K562 (cell line): ENCODE measurements around the gene SHROOM3. TPM values are rescaled to one million over a fixed set of nuclear protein-coding genes. Genes with fewer than 3 reads are reported as not detected.

Experiments used
- ATAC-seq: fragments of 200-7000 bp; cut with Tn5 transposase; 3 replicates; pipeline ENCODE4 v1.9.1; 2020; ENCODE audit warnings: moderate library complexity
- BruUV-seq: library from RNA; stranded (reverse); fragments of 400-500 nt; replicated peaks from 2 replicates; lab custom pipeline; 2021; lab: Mats Ljungman, UMichigan
- CTCF ChIA-PET: fragments of 300-600 bp; formaldehyde crosslinking; extraction: SDS; loops from one replicate; lab custom pipeline; 2021; ENCODE audit warnings: low intra/inter-chr PET ratio; lab: Yijun Ruan, JAX
- POLR2A ChIA-PET: fragments of 300-600, 350-650 bp; sonication (Branson Sonifier 250); formaldehyde crosslinking; extraction: SDS; loops from one replicate; lab custom pipeline; 2021; ENCODE audit warnings: antibody characterized with exemption, inconsistent platforms; lab: Yijun Ruan, JAX
- DNase-seq, 4 experiments: peaks; one replicate each; pipeline versions ENCODE4 v3.0.0 to v3.0.0-alpha.2; 2011 to 2018; ENCODE audit warnings: low spot score in 3 of 4, mixed read lengths in 3 of 4; ENCODE audit errors: extremely low read depth in 1 of 4
- FAIRE-seq: peaks from 2 replicates; lab custom pipeline; 2011; peaks lifted over from hg19 to GRCh38; lab: Jason Lieb, UNC
- H2AFZ ChIP-seq: 2 replicates; pipeline ENCODE4 v1.6.0; 2011; ENCODE audit warnings: low read depth, low read length, control low read depth, inconsistent platforms
- H3K27ac ChIP-seq: fragments of 200-600 bp; 3 replicates; pipeline ENCODE4 v1.8.0; 2011; ENCODE audit warnings: low read depth, mild to moderate bottlenecking, control low read depth, inconsistent platforms, low read length, moderate library complexity, mixed read lengths; ENCODE audit errors: extremely low read depth
- H3K27me3 ChIP-seq, 2 experiments: fragments of 300-600 bp in 1 of 2; 2 replicates in 1 of 2; 3 replicates in 1 of 2; pipeline versions ENCODE4 v1.6.0 to v1.8.0; 2011; ENCODE audit warnings: inconsistent platforms in 2 of 2, low read length in 2 of 2, mild to moderate bottlenecking in 1 of 2, mixed read lengths in 1 of 2, moderate library complexity in 1 of 2; ENCODE audit not compliant: control insufficient read depth in 2 of 2, insufficient read depth in 2 of 2
- H3K36me3 ChIP-seq: fragments of 300-600 bp; 3 replicates; pipeline ENCODE4 v1.8.0; 2011; ENCODE audit warnings: mild to moderate bottlenecking, low read length, inconsistent platforms; ENCODE audit not compliant: control insufficient read depth, insufficient read depth
- H3K4me1 ChIP-seq, 2 experiments: fragments of 200-600 bp in 1 of 2; replicated peaks in 1 of 2; 2 replicates in 1 of 2; 3 replicates in 1 of 2; pipeline versions ENCODE4 v1.5.1 to v1.8.0; 2011; ENCODE audit warnings: inconsistent platforms in 2 of 2, low read length in 2 of 2, mild to moderate bottlenecking in 1 of 2, mixed read lengths in 1 of 2, moderate library complexity in 1 of 2; ENCODE audit not compliant: control insufficient read depth in 2 of 2, insufficient read depth in 2 of 2
- H3K4me2 ChIP-seq: 2 replicates; pipeline ENCODE4 v1.6.1; 2011; ENCODE audit warnings: low read length, control low read depth, inconsistent platforms, mixed read lengths; ENCODE audit not compliant: insufficient read depth
- H3K4me3 ChIP-seq: fragments of 200-600 bp; sonication (generic), shearing (Covaris generic); 2 replicates; pipeline ENCODE4 v1.5.1; 2016; ENCODE audit warnings: control low read depth, inconsistent platforms
- H3K79me2 ChIP-seq: fragments of 200-600 bp; 3 replicates; pipeline ENCODE4 v1.8.0; 2011; ENCODE audit warnings: low read length, inconsistent platforms; ENCODE audit not compliant: control insufficient read depth, insufficient read depth
- H3K9ac ChIP-seq, 2 experiments: 2 replicates each; pipeline versions ENCODE4 v1.6.0 to v1.6.1; 2011; ENCODE audit warnings: low read depth in 2 of 2, low read length in 2 of 2, control low read depth in 1 of 2, inconsistent platforms in 1 of 2, mild to moderate bottlenecking in 1 of 2, mixed read lengths in 1 of 2; ENCODE audit not compliant: insufficient read depth in 1 of 2
- H3K9me1 ChIP-seq: one replicate; pipeline ENCODE4 v1.6.0; 2011; ENCODE audit warnings: inconsistent platforms, mild to moderate bottlenecking, low read length, moderate library complexity; ENCODE audit not compliant: control insufficient read depth, insufficient read depth
- H3K9me3 ChIP-seq: replicated peaks from 2 replicates; pipeline ENCODE4 v1.5.1; 2011; ENCODE audit warnings: low read depth, low read length, inconsistent platforms; ENCODE audit not compliant: control insufficient read depth, insufficient read depth
- H4K20me1 ChIP-seq: replicated peaks from 2 replicates; pipeline ENCODE4 v1.6.1; 2011; ENCODE audit warnings: low read length, inconsistent platforms, mixed read lengths; ENCODE audit not compliant: control insufficient read depth, insufficient read depth
- KAT7 ChIP-seq: sonication (generic); formaldehyde crosslinking; IDR thresholded peaks from 2 replicates; pipeline ENCODE4 v1.8.0; 2022; ENCODE audit warnings: missing genetic modification reagents, mild to moderate bottlenecking, borderline replicate concordance
- KAT8 ChIP-seq: fragments of 450-650 bp; IDR thresholded peaks from 2 replicates; pipeline ENCODE4 v1.6.1; 2016; ENCODE audit warnings: low read depth, mild to moderate bottlenecking
- MCM3 ChIP-seq: fragments of 450-650 bp; IDR thresholded peaks from 2 replicates; pipeline ENCODE4 v1.6.1; 2016
- NCOA2 ChIP-seq, 2 experiments: fragments of 450-650 bp; IDR thresholded peaks; 2 replicates each; pipeline ENCODE4 v1.6.1; 2018; ENCODE audit warnings: mild to moderate bottlenecking in 2 of 2, moderate library complexity in 1 of 2; ENCODE audit not compliant: partially characterized antibody in 2 of 2
- POLR2G ChIP-seq: fragments of 200-400 bp; formaldehyde crosslinking; IDR thresholded peaks from 2 replicates; pipeline ENCODE4 v1.6.1; 2017; ENCODE audit warnings: low read depth, mild to moderate bottlenecking, antibody characterized with exemption, low read length, moderate library complexity
- POLR2H ChIP-seq: IDR thresholded peaks from 2 replicates; pipeline ENCODE4 v1.6.1; 2016; ENCODE audit warnings: missing genetic modification characterization, low read depth, mild to moderate bottlenecking, control low read depth, missing compliant biosample characterization, moderate library complexity
- SRSF9 ChIP-seq: fragments of 200-400 bp; formaldehyde crosslinking; IDR thresholded peaks from 2 replicates; pipeline ENCODE4 v1.6.1; 2017; ENCODE audit warnings: low read depth, low read length, borderline replicate concordance
- ZNF232 ChIP-seq: sonication (generic); formaldehyde crosslinking; IDR thresholded peaks from 2 replicates; pipeline ENCODE4 v1.8.0; 2022; ENCODE audit warnings: mild to moderate bottlenecking, missing genetic modification reagents
- WGBS: fragments of 100-300 bp; shearing (Covaris generic); methylation state at CpG from one replicate; pipeline ENCODE4 v1.1.6; 2016; ENCODE audit warnings: low coverage, mixed read lengths; ENCODE audit not compliant: insufficient coverage; ENCODE audit errors: missing lambda C conversion rate; 5-methylcytosine and 5-hydroxymethylcytosine counted together
- in situ Hi-C: fragments of 300-500 bp; cut with MboI; formaldehyde crosslinking; loops from 4 replicates; pipeline ENCODE4 v1.15.0; 2018; ENCODE audit warnings: inconsistent platforms, mixed read lengths
- intact Hi-C: fragments of 100-400 bp; cut with micrococcal nuclease; formaldehyde crosslinking; loops from 2 replicates; pipeline ENCODE4 v1.14.2; 2022
- polyA plus RNA-seq, 8 experiments: library from polyadenylated mRNA; depleted of rRNA in 4 of 8; stranded (reverse) in 5 of 8; unstranded in 3 of 8; fragments of >200 nt; fragmentation: Nextera tagmentation in 2 of 8; fragmentation: Illumina TruSeq in 1 of 8; extraction: Ambion mirVana in 2 of 8; extraction: Trizol in 1 of 8; gene quantifications; 2 replicates each; pipeline versions ENCODE4 v1.2.1 to v1.2.3, GENCODE V29; 2011 to 2014; ENCODE audit warnings: inconsistent platforms in 1 of 8, missing spikeins in 1 of 8
- total RNA-seq, 7 experiments: library from RNA; depleted of rRNA in 6 of 7; stranded (reverse); fragments of >200 nt in 6 of 7; fragmentation: Illumina TruSeq in 2 of 7; extraction: Trizol in 2 of 7; gene quantifications; 2 replicates each; pipeline versions ENCODE4 v1.2.1 to v1.2.3, GENCODE V29; 2011 to 2021; ENCODE audit warnings: low replicate concordance in 1 of 7
- TF ChIP-seq, protein P1 (sequence below): fragments of 250-450 bp; sonication (Bioruptor Pico); IDR thresholded peaks from 2 replicates; pipeline ENCODE4 v1.9.0; 2021; ENCODE audit warnings: mild to moderate bottlenecking
- TF ChIP-seq, protein P2 (sequence below): fragments of 450-650 bp; IDR thresholded peaks from 2 replicates; pipeline ENCODE4 v1.6.1; 2016; ENCODE audit warnings: borderline replicate concordance

Gene SHROOM3
- total and polyA plus RNA-seq, 9 of the 15 experiments (the other 6 are each of a cell fraction or from before 2014, with no cell fraction given) = 0.01 to 0.07 TPM; not detected in 7

DNA sequence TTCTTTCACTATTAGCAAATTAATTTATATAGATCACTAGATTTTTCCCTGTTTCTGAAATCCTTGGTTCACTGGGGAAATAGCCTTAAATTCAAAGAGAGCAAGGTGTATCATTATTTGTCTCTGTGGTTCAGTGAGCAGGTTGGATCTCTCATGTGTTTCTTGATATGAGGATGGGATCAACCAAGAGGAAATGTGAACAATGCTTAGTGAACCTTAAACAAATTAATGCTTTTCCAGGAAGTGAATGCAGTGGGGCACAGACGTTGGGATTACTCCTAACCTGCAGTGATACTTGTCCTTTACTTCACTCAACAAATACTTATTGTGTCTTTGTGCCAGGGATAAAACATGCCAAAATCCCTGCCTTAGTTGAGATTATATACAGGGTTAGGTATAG is 193.2 kb downstream of the SHROOM3 start:
- Histone ChIP-seq H3K4me1 (no peaks in the 10 kb centered on the region), H3K79me2 (no peaks in the 10 kb centered on the region), H3K27me3 (peaks cover 4% of the 10 kb centered on the region in 2 experiments; a peak in 3 of 5 replicates), H3K9ac (no peak overlapping the region), H3K4me3 (no peak overlapping the region), H2AFZ (no peak overlapping the region), H3K9me1 (no peaks in the 10 kb centered on the region), H3K36me3 (no peaks in the 10 kb centered on the region), H3K27ac (no peak overlapping the region), H4K20me1 (no peaks in the 10 kb centered on the region), H3K9me3 (no peaks in the 10 kb centered on the region), H3K4me2 (no peak overlapping the region)
- ATAC-seq (no peak), FAIRE-seq (no peak), DNase-seq (no peak)
- WGBS = 0% methylated on average over 1 of the region's 1 CpG
- BruUV-seq = no TSS peak
- POLR2A ChIA-PET = no interaction called here
- in situ Hi-C loops = no loop called here
- intact Hi-C loops = no loop called here
- CTCF ChIA-PET = interaction anchor here (0.5 kb wide), 1 partner anchor 121 kb away, joined by 5 read pairs; no protein-coding TSS in a partner anchor
- TF ChIP-seq POLR2G (no peak), SRSF9 (no peak), ZNF232 (CRISPR knock-in tag) (no peak), KAT8 (no peak)
- TF ChIP-seq, protein P1, sequence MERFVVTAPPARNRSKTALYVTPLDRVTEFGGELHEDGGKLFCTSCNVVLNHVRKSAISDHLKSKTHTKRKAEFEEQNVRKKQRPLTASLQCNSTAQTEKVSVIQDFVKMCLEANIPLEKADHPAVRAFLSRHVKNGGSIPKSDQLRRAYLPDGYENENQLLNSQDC (CRISPR knock-in tag) = no peak

DNA sequence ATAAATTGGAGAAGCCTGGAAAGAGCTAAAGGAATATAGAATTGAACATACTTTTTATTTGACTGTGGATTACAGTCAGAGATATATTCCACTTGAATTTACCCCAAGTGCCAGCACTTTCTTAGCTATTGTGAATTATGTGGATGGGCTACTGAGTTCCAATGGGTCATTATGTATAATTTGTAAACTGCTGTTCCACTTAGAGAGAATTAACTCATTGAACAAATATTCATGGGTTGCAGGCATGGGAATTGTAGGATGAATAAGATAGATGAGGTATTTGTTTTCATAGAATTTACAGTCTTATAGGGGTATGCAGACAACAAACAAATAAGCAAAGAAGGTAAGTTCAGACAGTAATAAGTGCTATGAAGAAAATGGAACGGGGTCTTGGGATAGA is 195.7 kb downstream of the SHROOM3 start:
- CTCF ChIA-PET = no interaction called here
- no peaks in the 10 kb centered on the region for H3K79me2 ChIP-seq
- no peak for FAIRE-seq
- 0% methylated on average over 1 of the region's 1 CpG for WGBS
- ATAC-seq = no peak
- DNase-seq = no peak
- BruUV-seq = no TSS peak
- H4K20me1 ChIP-seq = no peaks in the 10 kb centered on the region
- POLR2A ChIA-PET = interaction anchor here (0.5 to 1.0 kb wide), 2 partner anchors 29 to 211 kb away, joined by 3 to 5 read pairs; no protein-coding TSS in a partner anchor
- no peaks in the 10 kb centered on the region; a peak in 1 of 5 replicates for H3K27me3 ChIP-seq
- intact Hi-C loops = no loop called here
- no peak overlapping the region for H2AFZ ChIP-seq
- no peaks in the 10 kb centered on the region for H3K9me1 ChIP-seq
- H3K9me3 ChIP-seq = no peaks in the 10 kb centered on the region
- TF ChIP-seq NCOA2 (IDR thresholded peaks at IDR 0.05; ENCODE audit: partially characterized antibody in 2 of 2) = no peak
- TF ChIP-seq MCM3 = no peak
- TF ChIP-seq, protein P2, sequence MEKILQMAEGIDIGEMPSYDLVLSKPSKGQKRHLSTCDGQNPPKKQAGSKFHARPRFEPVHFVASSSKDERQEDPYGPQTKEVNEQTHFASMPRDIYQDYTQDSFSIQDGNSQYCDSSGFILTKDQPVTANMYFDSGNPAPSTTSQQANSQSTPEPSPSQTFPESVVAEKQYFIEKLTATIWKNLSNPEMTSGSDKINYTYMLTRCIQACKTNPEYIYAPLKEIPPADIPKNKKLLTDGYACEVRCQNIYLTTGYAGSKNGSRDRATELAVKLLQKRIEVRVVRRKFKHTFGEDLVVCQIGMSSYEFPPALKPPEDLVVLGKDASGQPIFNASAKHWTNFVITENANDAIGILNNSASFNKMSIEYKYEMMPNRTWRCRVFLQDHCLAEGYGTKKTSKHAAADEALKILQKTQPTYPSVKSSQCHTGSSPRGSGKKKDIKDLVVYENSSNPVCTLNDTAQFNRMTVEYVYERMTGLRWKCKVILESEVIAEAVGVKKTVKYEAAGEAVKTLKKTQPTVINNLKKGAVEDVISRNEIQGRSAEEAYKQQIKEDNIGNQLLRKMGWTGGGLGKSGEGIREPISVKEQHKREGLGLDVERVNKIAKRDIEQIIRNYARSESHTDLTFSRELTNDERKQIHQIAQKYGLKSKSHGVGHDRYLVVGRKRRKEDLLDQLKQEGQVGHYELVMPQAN = no peak
- no peak for TF ChIP-seq KAT7 (CRISPR knock-in tag)
- TF ChIP-seq POLR2H (tag) = no peak
- H3K4me2 ChIP-seq = no peak overlapping the region
- in situ Hi-C loops = no loop called here
- H3K36me3 ChIP-seq = no peaks in the 10 kb centered on the region
- no peak overlapping the region for H3K4me3 ChIP-seq
- H3K27ac ChIP-seq = no peak overlapping the region
- no peaks in the 10 kb centered on the region for H3K4me1 ChIP-seq
- no peak overlapping the region for H3K9ac ChIP-seq
